IMR-90 (cell line): Measurements from ENCODE around the gene VMAC. TPM values are rescaled to one million over a fixed set of nuclear protein-coding genes. Genes with fewer than 3 reads are reported as not detected.

Source experiments
- ATAC-seq: fragments of 200-7000 bp; cut with Tn5 transposase; 2 replicates; pipeline ENCODE4 v1.9.1; 2020; ENCODE audit warnings: low read depth, mild to moderate bottlenecking, moderate library complexity
- BruUV-seq: library from RNA; stranded (reverse); fragments of 400-500 nt; replicated peaks from 2 replicates; lab custom pipeline; 2021; lab: Mats Ljungman, UMichigan
- CTCF ChIA-PET: fragments of 300-600 bp; formaldehyde crosslinking; extraction: SDS; loops from one replicate; lab custom pipeline; 2021; ENCODE audit warnings: antibody characterized with exemption; lab: Yijun Ruan, JAX
- POLR2A ChIA-PET: fragments of 300-600 bp; sonication (Branson Sonifier 250); formaldehyde crosslinking; loops from one replicate; lab custom pipeline; 2022; ENCODE audit warnings: antibody characterized with exemption; ENCODE audit not compliant: unreplicated experiment; lab: Charles Lee
- DNase-seq: peaks from one replicate; pipeline ENCODE4 v3.0.0; 2013
- H2AFZ ChIP-seq: replicated peaks from 2 replicates; pipeline ENCODE3; 2013; ENCODE audit warnings: low read length, mild to moderate bottlenecking; ENCODE audit not compliant: poor library complexity
- H2AK5ac ChIP-seq: 2 replicates; pipeline ENCODE4 v1.6.1; 2013; ENCODE audit warnings: low read depth, low read length, inconsistent platforms
- H2AK9ac ChIP-seq: replicated peaks from 2 replicates; pipeline ENCODE3; 2013; ENCODE audit warnings: mild to moderate bottlenecking, low read depth, low read length, moderate library complexity; ENCODE audit not compliant: poor library complexity
- H2BK120ac ChIP-seq: 2 replicates; pipeline ENCODE4 v1.6.1; 2013; ENCODE audit warnings: low read depth, low read length, inconsistent platforms
- H2BK15ac ChIP-seq: 3 replicates; pipeline ENCODE4 v1.6.1; 2013; ENCODE audit warnings: low read depth, low read length, inconsistent platforms
- H2BK20ac ChIP-seq: 2 replicates; pipeline ENCODE4 v1.6.1; 2013; ENCODE audit warnings: low read depth, mild to moderate bottlenecking, inconsistent platforms, low read length, moderate library complexity
- H2BK5ac ChIP-seq: 2 replicates; pipeline ENCODE4 v1.6.1; 2013; ENCODE audit warnings: mild to moderate bottlenecking, low read depth, low read length, inconsistent platforms; ENCODE audit not compliant: poor library complexity, severe bottlenecking
- H3K14ac ChIP-seq: replicated peaks from 2 replicates; pipeline ENCODE4 v1.6.1; 2013; ENCODE audit warnings: low read depth, low read length, inconsistent platforms
- H3K18ac ChIP-seq: 2 replicates; pipeline ENCODE4 v1.6.1; 2013; ENCODE audit warnings: low read depth, low read length, control low read depth
- H3K23ac ChIP-seq: 2 replicates; pipeline ENCODE4 v1.6.1; 2013; ENCODE audit warnings: low read depth, low read length, inconsistent platforms
- H3K27ac ChIP-seq: 2 replicates; pipeline ENCODE4 v1.5.1; 2013; ENCODE audit warnings: mild to moderate bottlenecking, control low read depth, low read length; ENCODE audit not compliant: insufficient read depth
- H3K27me3 ChIP-seq: 2 replicates; pipeline ENCODE4 v1.6.1; 2013; ENCODE audit warnings: low read length; ENCODE audit not compliant: control insufficient read depth, insufficient read depth
- H3K36me3 ChIP-seq: 2 replicates; pipeline ENCODE4 v1.6.1; 2013; ENCODE audit warnings: low read length, mixed read lengths; ENCODE audit not compliant: control insufficient read depth, insufficient read depth
- H3K4ac ChIP-seq: 2 replicates; pipeline ENCODE4 v1.6.1; 2013; ENCODE audit warnings: low read depth, low read length, inconsistent platforms
- H3K4me1 ChIP-seq: 2 replicates; pipeline ENCODE4 v1.6.1; 2013; ENCODE audit warnings: low read length, mixed read lengths; ENCODE audit not compliant: control insufficient read depth, insufficient read depth
- H3K4me2 ChIP-seq: 2 replicates; pipeline ENCODE4 v1.6.1; 2013; ENCODE audit warnings: low read depth, mild to moderate bottlenecking, control low read depth, low read length, moderate library complexity
- H3K4me3 ChIP-seq: 2 replicates; pipeline ENCODE4 v1.5.1; 2013; ENCODE audit warnings: low read depth, mild to moderate bottlenecking, control low read depth, low read length, moderate library complexity; ENCODE audit not compliant: insufficient read depth
- H3K56ac ChIP-seq: 2 replicates; pipeline ENCODE4 v1.6.1; 2013; ENCODE audit warnings: low read length, inconsistent platforms; ENCODE audit not compliant: insufficient read depth; ENCODE audit errors: extremely low read depth
- H3K79me1 ChIP-seq, 2 experiments: 2 replicates each; pipeline ENCODE4 v1.6.1; 2013; ENCODE audit warnings: low read length in 2 of 2, inconsistent platforms in 1 of 2, low read depth in 1 of 2
- H3K9ac ChIP-seq: 2 replicates; pipeline ENCODE4 v1.6.1; 2013; ENCODE audit warnings: low read depth, low read length, control low read depth
- H3K9me1 ChIP-seq: 2 replicates; pipeline ENCODE4 v1.6.1; 2013; ENCODE audit warnings: low read length, inconsistent platforms; ENCODE audit not compliant: insufficient read depth
- H3K9me3 ChIP-seq: 2 replicates; pipeline ENCODE4 v1.6.1; 2013; ENCODE audit warnings: low read length; ENCODE audit not compliant: control insufficient read depth, insufficient read depth
- H4K20me1 ChIP-seq: 2 replicates; pipeline ENCODE4 v1.6.1; 2013; ENCODE audit warnings: low read length, inconsistent platforms; ENCODE audit not compliant: insufficient read depth
- H4K5ac ChIP-seq: 2 replicates; pipeline ENCODE4 v1.6.1; 2013; ENCODE audit warnings: mild to moderate bottlenecking, low read depth, low read length, control low read depth
- H4K8ac ChIP-seq, 2 experiments: 2 replicates each; pipeline ENCODE4 v1.6.1; 2013; ENCODE audit warnings: low read depth in 2 of 2, low read length in 2 of 2, control low read depth in 1 of 2, inconsistent platforms in 1 of 2
- H4K91ac ChIP-seq: 2 replicates; pipeline ENCODE4 v1.6.1; 2013; ENCODE audit warnings: low read depth, low read length, inconsistent platforms; ENCODE audit not compliant: insufficient read depth
- CHD1 ChIP-seq: IDR thresholded peaks from 2 replicates; pipeline ENCODE4 v1.6.1; 2012; ENCODE audit warnings: low read depth, low read length, improper control_type of control experiment
- FOS ChIP-seq: fragments of 150-350 bp; IDR thresholded peaks from 2 replicates; pipeline ENCODE4 v1.6.1; 2016; ENCODE audit warnings: low read depth, low read length
- MAFK ChIP-seq: IDR thresholded peaks from 2 replicates; pipeline ENCODE4 v1.6.1; 2012; ENCODE audit warnings: low read depth, low read length, improper control_type of control experiment
- MAZ ChIP-seq: IDR thresholded peaks from 2 replicates; pipeline ENCODE4 v1.6.1; 2012; ENCODE audit warnings: low read depth, mild to moderate bottlenecking, low read length, improper control_type of control experiment, moderate library complexity, borderline replicate concordance
- MXI1 ChIP-seq: IDR thresholded peaks from 2 replicates; pipeline ENCODE4 v1.6.1; 2012; ENCODE audit warnings: low read depth, mild to moderate bottlenecking, low read length, moderate library complexity, borderline replicate concordance
- NFE2L2 ChIP-seq: fragments of 150-350 bp; IDR thresholded peaks from 2 replicates; pipeline ENCODE4 v1.6.1; 2016; ENCODE audit warnings: low read depth, mild to moderate bottlenecking, low read length
- POLR2A ChIP-seq: IDR thresholded peaks from 2 replicates; pipeline ENCODE4 v1.6.1; 2012; ENCODE audit warnings: mild to moderate bottlenecking, low read depth, low read length
- SMC3 ChIP-seq: fragments of 150-350 bp; IDR thresholded peaks from 2 replicates; pipeline ENCODE4 v1.6.1; 2016; ENCODE audit warnings: low read depth, mild to moderate bottlenecking, antibody characterized with exemption, low read length, moderate library complexity
- WGBS, 2 experiments: methylation state at CpG; one replicate each; pipeline versions ENCODE4 v1.1.5 to v1.1.7; 2013; ENCODE audit warnings: missing lambda C conversion rate in 2 of 2; ENCODE audit not compliant: insufficient read length in 1 of 2; ENCODE audit errors: extremely low coverage in 2 of 2; 5-methylcytosine and 5-hydroxymethylcytosine counted together
- dilution Hi-C: fragments of 300-500 bp; cut with HindIII; formaldehyde crosslinking; loops from one replicate; pipeline ENCODE4 v1.14.3; 2018; ENCODE audit warnings: low sequenced_read_pairs; ENCODE audit not compliant: unreplicated experiment
- in situ Hi-C: fragments of 300-500 bp; cut with MboI; formaldehyde crosslinking; loops from 3 replicates; pipeline ENCODE4 v1.14.3; 2019; ENCODE audit warnings: low sequenced_read_pairs, inconsistent platforms, mixed read lengths
- intact Hi-C: fragments of 100-400 bp; cut with micrococcal nuclease; formaldehyde crosslinking; loops from 2 replicates; pipeline ENCODE4 v1.10.0; 2022
- polyA plus RNA-seq, 3 experiments: library from polyadenylated mRNA; depleted of rRNA; stranded (reverse); fragments of >200 nt; gene quantifications; 2 replicates each; pipeline ENCODE4 v1.2.3, GENCODE V29; 2012; ENCODE audit warnings: low replicate concordance in 1 of 3
- total RNA-seq: library from RNA; depleted of rRNA; stranded (reverse); fragments of >200 nt; gene quantifications from 2 replicates; pipeline ENCODE4 v1.2.3, GENCODE V29; 2012
- TF ChIP-seq, protein P1 (sequence below): conservative IDR thresholded peaks from 2 replicates; pipeline ENCODE4 v1.5.1; 2012; ENCODE audit warnings: mild to moderate bottlenecking, low read depth, low read length, improper control_type of control experiment

VMAC gene
- total and polyA plus RNA-seq, 2 of the 4 experiments (the other 2 are of a cell fraction), result 1.4 to 3.1 TPM

DNA sequence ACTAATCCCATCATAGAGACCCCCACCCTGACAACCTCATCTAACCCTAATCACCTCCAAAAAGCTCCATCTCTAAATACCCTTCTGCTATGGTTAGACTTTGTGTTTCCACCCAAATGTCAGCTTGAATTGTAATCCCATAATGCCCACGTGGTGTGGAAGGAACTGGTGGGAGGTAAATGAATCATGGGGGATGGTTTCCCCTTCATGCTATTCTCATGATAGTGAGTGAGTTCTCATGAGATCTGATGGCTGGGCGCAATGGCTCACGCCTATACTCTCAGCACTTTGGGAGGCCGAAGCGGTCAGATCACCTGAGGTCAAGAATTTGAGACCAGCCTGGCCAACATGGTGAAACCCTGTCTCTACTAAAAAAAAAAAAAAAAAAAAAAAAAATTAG, 2.6 kb downstream of the VMAC start:
- no peak overlapping the region for H3K27ac ChIP-seq
- peaks cover 4% of the 10 kb centered on the region for H3K4me1 ChIP-seq
- intact Hi-C loops (no loop called here), in situ Hi-C loops (no loop called here), dilution Hi-C loops (no loop called here)
- no peak for TF ChIP-seq MXI1
- TF ChIP-seq FOS, result no peak
- no peak for TF ChIP-seq NFE2L2
- no peak for TF ChIP-seq MAZ
- TF ChIP-seq SMC3, result no peak
- TF ChIP-seq POLR2A, result no peak
- TF ChIP-seq MAFK, result no peak
- TF ChIP-seq CHD1, result no peak
- TF ChIP-seq, protein P1, sequence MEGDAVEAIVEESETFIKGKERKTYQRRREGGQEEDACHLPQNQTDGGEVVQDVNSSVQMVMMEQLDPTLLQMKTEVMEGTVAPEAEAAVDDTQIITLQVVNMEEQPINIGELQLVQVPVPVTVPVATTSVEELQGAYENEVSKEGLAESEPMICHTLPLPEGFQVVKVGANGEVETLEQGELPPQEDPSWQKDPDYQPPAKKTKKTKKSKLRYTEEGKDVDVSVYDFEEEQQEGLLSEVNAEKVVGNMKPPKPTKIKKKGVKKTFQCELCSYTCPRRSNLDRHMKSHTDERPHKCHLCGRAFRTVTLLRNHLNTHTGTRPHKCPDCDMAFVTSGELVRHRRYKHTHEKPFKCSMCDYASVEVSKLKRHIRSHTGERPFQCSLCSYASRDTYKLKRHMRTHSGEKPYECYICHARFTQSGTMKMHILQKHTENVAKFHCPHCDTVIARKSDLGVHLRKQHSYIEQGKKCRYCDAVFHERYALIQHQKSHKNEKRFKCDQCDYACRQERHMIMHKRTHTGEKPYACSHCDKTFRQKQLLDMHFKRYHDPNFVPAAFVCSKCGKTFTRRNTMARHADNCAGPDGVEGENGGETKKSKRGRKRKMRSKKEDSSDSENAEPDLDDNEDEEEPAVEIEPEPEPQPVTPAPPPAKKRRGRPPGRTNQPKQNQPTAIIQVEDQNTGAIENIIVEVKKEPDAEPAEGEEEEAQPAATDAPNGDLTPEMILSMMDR, result no peak
- H4K20me1 ChIP-seq, result peaks cover 6% of the 10 kb centered on the region
- no peak overlapping the region for H2BK15ac ChIP-seq
- no peak overlapping the region for H3K56ac ChIP-seq
- WGBS, 2 experiments, result no CpG with 5 or more reads among the region's 5 CpGs
- H3K14ac ChIP-seq, result no peak overlapping the region
- no peak overlapping the region for H3K23ac ChIP-seq
- H2AFZ ChIP-seq, result no peak overlapping the region
- H3K27me3 ChIP-seq, result no peaks in the 10 kb centered on the region
- H2BK5ac ChIP-seq, result no peak overlapping the region
- no peak overlapping the region for H2AK5ac ChIP-seq
- no peak overlapping the region for H2AK9ac ChIP-seq
- peaks cover 12% of the 10 kb centered on the region; the same call in 1 of the 2 replicates for H3K36me3 ChIP-seq
- H3K4me2 ChIP-seq, result no peak overlapping the region
- H3K18ac ChIP-seq, result no peak overlapping the region
- no peaks in the 10 kb centered on the region for H3K9me3 ChIP-seq
- no peak overlapping the region for H3K4ac ChIP-seq
- peaks cover 4% of the 10 kb centered on the region; the same call in 1 of the 2 replicates for H3K9me1 ChIP-seq
- H3K4me3 ChIP-seq, result no peak overlapping the region
- no peak overlapping the region for H3K9ac ChIP-seq
- no peak overlapping the region for H4K5ac ChIP-seq
- peaks cover 0 to 28% of the 10 kb centered on the region in 2 experiments; a peak in 3 of 4 replicates for H3K79me1 ChIP-seq
- no peak overlapping the region for H4K91ac ChIP-seq
- no peak overlapping the region for H4K8ac ChIP-seq
- no peak for DNase-seq
- POLR2A ChIA-PET, result no interaction called here
- no peak overlapping the region for H2BK120ac ChIP-seq
- BruUV-seq, result no TSS peak
- H2BK20ac ChIP-seq, result no peak overlapping the region
- ATAC-seq, result no peak
- CTCF ChIA-PET, result no interaction called here
